ENCODE measurements around the gene FKBP14.

DNA sequence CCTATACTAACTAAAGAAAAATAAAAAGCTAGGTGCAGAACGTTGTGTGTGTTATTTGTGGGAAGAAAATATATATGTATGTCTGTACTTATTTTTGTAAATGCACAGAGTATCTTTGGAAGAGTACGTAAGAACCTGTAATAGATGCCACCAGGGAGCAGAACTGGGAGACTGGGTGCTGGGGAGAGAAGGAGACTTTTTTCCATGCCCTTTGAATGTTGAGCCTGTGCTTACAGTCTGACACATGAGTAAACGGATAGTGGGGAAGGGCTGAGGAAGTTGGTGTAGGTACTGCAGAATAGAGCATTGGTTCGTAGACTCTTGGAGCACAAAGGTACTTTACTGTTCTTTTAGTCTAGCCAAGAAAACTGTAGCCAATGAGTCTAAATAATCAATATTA is 35.6 kb downstream of the FKBP14 start:
- TF ChIP-seq, protein P1, sequence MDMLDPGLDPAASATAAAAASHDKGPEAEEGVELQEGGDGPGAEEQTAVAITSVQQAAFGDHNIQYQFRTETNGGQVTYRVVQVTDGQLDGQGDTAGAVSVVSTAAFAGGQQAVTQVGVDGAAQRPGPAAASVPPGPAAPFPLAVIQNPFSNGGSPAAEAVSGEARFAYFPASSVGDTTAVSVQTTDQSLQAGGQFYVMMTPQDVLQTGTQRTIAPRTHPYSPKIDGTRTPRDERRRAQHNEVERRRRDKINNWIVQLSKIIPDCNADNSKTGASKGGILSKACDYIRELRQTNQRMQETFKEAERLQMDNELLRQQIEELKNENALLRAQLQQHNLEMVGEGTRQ (IDR thresholded peaks at IDR 0.05): no peak
- TF ChIP-seq KDM5A (IDR thresholded peaks at IDR 0.05) (no peak), POLR2A (IDR thresholded peaks at IDR 0.05; ENCODE audit: low read length) (no peak), RFX5 (IDR thresholded peaks at IDR 0.05) (no peak), FOSL2 (IDR thresholded peaks at IDR 0.05) (no peak), FOSL2 (CRISPR knock-in tag; IDR thresholded peaks at IDR 0.05) (no peak), MAFK (IDR thresholded peaks at IDR 0.05; ENCODE audit: partially characterized antibody) (no peak), HDAC2 (IDR thresholded peaks at IDR 0.05) (no peak), JUN (IDR thresholded peaks at IDR 0.05) (no peak), EP300 (IDR thresholded peaks at IDR 0.05) (no peak)
- TF ChIP-seq, protein P2, sequence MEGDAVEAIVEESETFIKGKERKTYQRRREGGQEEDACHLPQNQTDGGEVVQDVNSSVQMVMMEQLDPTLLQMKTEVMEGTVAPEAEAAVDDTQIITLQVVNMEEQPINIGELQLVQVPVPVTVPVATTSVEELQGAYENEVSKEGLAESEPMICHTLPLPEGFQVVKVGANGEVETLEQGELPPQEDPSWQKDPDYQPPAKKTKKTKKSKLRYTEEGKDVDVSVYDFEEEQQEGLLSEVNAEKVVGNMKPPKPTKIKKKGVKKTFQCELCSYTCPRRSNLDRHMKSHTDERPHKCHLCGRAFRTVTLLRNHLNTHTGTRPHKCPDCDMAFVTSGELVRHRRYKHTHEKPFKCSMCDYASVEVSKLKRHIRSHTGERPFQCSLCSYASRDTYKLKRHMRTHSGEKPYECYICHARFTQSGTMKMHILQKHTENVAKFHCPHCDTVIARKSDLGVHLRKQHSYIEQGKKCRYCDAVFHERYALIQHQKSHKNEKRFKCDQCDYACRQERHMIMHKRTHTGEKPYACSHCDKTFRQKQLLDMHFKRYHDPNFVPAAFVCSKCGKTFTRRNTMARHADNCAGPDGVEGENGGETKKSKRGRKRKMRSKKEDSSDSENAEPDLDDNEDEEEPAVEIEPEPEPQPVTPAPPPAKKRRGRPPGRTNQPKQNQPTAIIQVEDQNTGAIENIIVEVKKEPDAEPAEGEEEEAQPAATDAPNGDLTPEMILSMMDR (IDR thresholded peaks at IDR 0.05): no peak

All from A549 (cell line).